NCI-H146 treated with DMSO at 0.1 percent for 48 hours (cell line): ENCODE measurements around the gene TUBB2B.
A peak's percentile ranks its signal among the peaks of the same experiment; 100 is the strongest.
"Not testable (repeated sequence)": the region's sequence is repeated elsewhere in the genome, so short reads cannot be mapped to it uniquely, and the experiment has no call there.

ENCODE experiments used
- DNase-seq: peaks from one replicate; lab custom pipeline; 2025; ENCODE audit not compliant: unreplicated experiment; lab: John Stamatoyannopoulos, UW

Gene TUBB2B

DNA sequence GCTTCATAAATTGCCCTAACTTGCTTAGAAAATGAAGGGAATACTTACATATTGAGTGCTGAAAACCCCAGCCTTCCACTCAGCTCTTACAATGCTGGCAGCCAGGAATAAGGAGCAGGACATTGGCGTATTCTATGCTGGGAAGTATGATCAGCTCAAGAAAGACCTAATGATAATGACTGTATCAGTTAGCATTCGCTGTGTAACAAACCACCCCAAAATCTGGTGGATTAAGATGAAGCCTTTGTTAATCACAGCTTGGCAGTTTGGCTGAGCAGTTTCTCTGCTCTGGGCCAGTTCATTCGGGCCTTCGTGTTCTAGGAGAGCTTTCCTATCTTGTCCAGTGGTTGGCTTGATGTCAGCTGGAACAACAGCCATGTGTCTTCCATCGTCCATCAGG, 36.7 kb downstream of the TUBB2B start:
- DNase-seq, result no peak

GRCh38 chr6:3190056-3190455, 37.4 kb downstream of the TUBB2B start:
- no peak for DNase-seq

GRCh38 chr6:3189192-3189591, 38.3 kb downstream of the TUBB2B start:
- DNase-seq, result not testable (repeated sequence)

GRCh38 chr6:3188262-3188661, 39.2 kb downstream of the TUBB2B start:
- DNase-seq, result no peak

DNA sequence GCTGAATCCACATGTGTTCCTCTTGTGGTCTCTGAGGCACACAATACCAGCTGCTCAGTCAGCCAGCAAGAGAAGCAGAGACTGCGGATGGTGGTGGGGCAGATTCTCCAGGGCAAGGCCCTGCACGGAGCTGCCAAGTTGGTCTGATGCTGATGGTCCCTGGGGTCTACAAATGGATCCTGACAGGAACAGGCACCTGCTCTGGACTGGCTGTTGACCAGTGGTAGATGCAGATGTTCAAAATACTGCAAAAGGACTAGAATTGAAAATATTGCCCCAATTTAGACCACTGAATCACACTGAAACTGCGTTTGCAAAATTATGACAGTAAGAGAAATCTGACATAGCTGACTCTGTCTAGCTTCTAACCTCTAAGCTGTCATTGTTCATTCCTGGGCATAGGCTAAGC, 40.5 kb downstream of the TUBB2B start:
- DNase-seq, result no peak

DNA sequence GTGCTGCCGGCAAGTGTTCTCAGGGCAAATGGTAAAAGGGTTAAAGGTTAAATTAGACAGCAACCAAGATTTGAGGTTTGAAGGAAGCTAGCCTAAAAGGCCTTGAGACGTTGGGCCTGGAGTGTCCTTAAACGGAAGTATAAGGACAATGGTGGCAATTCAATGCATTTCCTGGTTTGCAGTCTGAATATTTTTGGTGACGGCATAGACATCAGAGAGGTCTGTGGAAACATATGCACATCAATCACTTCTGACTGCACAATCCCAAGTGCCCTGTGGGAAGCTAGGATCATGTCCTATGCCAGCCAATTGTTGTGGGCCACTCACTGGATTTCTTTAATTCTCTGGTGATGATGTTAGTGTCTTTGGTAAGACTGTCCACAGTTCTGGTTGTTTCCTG, 44.4 kb downstream of the TUBB2B start:
- no peak for DNase-seq

DNA sequence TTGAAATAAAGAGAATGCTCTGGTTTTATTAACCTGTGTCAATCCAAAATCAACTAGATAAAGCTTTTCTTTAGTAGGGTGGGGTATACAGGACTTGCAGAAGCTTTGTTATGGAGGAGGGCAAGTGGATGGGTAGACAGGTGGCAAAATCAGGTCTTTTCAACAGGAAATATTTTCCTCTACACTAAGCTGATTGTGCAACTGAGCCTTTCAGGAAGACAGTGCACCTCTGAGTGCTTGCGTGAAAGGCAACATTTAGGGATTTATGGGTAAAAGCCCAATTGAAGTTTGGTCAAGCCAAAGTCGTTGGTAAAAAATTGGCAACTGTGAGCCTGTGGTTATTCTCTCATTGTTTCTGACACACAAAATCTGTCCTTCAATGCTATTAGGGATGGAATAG, 46.3 kb downstream of the TUBB2B start:
- no peak for DNase-seq

- DNase-seq, result not testable (repeated sequence)
These were observed 47.5 kb downstream of the TUBB2B start for GRCh38 chr6:3179945-3180344.

GRCh38 chr6:3178666-3179065, 48.8 kb downstream of the TUBB2B start:
- DNase-seq, result not testable (repeated sequence)

DNA sequence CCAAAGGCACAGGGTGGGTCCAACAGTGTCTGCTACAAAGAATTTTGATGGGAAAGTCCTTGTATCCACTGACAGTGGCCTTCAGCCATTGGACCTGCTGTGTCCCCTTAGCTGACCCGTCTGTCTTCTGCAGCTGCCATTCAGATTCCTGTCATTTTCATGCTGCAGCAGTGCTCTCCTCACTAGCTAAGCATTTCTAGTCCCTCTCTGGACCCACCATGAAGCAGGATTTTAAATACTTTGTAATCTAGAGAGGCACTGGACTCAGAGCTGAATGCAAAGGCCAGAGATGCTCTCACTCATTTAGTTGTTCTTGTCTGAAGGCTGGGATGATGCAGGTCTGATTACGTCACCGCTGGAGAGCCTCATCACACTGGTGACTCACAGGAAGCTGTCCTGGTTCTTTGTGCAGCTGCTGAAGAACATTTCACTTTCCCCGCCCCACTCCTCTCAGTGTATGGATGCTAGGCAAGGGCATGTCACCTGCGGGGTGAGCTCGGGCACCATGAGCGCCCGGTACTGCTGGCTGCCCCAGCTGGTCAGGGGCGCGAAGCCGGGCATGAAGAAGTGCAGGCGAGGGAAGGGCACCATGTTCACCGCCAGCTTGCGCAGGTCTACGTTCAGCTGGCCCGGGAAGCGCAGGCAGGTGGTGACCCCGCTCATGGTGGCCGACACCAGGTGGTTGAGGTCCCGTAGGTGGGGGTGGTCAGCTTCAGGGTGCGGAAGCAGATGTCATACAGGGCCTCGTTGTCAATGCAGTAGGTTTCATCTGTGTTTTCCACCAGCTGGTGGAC, 50.7 kb downstream of the TUBB2B start:
- peak; percentile 52 for DNase-seq

DNA sequence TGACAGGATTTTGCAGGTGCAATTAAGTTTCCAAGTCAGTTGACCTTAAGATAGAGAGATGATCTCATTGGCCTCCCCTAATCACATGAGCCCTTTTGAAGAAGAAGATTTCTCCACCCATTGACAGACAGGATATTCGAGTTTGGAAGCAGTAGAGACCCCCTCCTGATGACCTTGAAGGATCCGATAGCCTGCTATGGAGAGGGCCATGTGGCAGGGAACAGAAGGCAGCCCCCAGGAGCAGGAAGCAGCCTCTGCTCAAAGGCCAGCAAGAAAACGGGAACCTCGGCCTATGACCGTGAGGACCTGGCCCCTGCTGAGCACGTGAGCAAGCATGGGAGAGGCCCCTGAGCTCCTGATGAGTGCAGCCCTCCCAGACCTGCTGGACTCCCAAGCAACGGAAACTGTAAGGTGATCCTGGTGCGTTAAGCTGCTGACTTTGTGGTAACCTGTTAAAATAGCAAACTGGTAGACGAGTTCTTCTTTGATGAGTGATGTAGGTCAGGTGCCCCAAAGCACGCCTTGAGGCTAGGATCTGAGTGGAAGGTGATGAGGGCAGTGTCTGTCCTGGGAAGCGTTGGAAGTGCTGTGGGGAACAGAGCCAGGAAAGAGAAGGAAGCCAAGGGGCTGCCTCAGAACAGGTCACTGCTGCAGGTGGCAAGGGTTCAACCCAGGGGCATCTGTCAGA, 51.6 kb downstream of the TUBB2B start:
- DNase-seq, result no peak
